Measurements from ENCODE around the gene LAMA5.

DNA sequence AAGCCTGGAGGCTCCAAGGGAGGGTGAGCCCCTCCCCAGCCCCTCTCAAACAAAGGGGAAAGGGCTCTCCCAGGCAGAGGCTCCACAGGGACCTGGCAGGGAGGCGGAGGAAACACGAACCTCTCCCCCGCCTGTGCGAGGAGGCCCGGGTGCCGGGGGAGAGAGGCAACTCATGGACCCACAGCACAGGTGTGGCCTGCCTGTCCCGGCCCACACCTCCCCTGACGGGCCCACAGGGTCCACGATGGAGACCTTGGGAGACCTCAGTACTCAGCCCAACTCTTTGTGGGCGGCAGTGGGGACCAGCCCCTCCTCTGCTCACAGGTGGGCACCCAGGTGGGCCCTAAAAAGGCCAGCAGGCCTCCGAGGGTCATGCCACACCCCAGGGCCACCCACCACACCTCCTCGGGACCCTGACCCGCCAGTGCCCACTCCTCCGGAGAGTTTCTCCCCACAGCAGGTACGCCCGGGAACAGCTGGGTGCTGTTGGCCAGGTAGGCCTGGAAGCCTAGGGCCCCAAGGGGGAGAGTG lies 12.2 kb downstream of the LAMA5 start:
- TF ChIP-seq, protein P1, sequence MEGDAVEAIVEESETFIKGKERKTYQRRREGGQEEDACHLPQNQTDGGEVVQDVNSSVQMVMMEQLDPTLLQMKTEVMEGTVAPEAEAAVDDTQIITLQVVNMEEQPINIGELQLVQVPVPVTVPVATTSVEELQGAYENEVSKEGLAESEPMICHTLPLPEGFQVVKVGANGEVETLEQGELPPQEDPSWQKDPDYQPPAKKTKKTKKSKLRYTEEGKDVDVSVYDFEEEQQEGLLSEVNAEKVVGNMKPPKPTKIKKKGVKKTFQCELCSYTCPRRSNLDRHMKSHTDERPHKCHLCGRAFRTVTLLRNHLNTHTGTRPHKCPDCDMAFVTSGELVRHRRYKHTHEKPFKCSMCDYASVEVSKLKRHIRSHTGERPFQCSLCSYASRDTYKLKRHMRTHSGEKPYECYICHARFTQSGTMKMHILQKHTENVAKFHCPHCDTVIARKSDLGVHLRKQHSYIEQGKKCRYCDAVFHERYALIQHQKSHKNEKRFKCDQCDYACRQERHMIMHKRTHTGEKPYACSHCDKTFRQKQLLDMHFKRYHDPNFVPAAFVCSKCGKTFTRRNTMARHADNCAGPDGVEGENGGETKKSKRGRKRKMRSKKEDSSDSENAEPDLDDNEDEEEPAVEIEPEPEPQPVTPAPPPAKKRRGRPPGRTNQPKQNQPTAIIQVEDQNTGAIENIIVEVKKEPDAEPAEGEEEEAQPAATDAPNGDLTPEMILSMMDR (IDR thresholded peaks at IDR 0.05; ENCODE audit: borderline replicate concordance, extremely low read depth, low read length, poor library complexity, severe bottlenecking) = no peak
- no peak for TF ChIP-seq EZH2 (IDR thresholded peaks at IDR 0.05; ENCODE audit: borderline replicate concordance, low read depth, low read length, severe bottlenecking)
